ENCODE results near the gene KIR2DL4. TPM values are rescaled to one million over a fixed set of nuclear protein-coding genes. Genes with fewer than 3 reads are reported as not detected.
"Not testable (repeated sequence)": the region's sequence is repeated elsewhere in the genome, so short reads cannot be mapped to it uniquely, and the experiment has no call there.

The KIR2DL4 gene
- total RNA-seq, 1 donor from 2014 or later: not detected

DNA sequence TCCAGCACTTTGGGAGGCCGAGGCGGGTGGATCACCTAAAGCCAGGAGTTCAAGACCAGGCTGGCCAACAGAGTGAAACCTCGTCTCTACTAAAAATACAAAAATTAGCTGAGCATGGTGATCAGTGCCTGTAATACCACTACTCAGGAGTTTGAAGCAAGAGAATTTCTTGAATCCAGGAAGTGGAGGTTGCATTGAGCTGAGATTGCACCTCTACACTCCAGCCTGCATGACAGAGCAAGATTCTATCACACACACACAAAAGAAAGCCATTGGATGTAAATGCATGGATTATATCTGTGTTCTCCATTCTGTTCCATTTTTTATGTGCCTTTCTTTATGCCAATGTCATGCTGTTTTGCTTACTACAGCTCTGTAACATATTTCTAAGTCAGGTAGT is 55.1 kb downstream of the KIR2DL4 start:
- not testable (repeated sequence) for DNase-seq (ENCODE audit: low spot score)

DNA sequence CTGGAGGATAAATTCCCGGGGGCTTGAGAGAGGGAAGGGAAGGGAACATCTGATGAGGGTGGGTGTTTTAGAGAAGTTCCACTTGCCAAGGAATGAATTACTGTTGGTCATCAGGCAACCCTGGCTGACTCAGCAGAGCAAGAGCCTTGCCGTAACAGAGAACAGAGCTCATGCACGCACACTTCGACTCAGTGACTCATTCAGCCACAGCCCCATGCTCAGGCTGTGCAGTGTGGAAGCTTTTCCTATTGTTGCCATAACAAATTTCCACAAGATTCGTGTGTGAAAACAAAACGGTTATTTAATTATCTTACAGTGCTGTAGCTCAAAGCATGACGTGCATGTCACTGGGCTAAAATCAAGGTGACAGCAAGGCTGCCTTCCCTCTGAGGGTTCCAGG is 56.0 kb downstream of the KIR2DL4 start:
- H3K27me3 Mint-ChIP-seq (ENCODE audit: low read depth); H3K9me3 Mint-ChIP-seq; H3K36me3 Mint-ChIP-seq (ENCODE audit: low read depth); H3K27ac Mint-ChIP-seq; intact Hi-C loops (cut with micrococcal nuclease); H3K4me3 Mint-ChIP-seq (ENCODE audit: low read depth); H3K4me1 Mint-ChIP-seq (ENCODE audit: low read depth); DNase-seq (ENCODE audit: low spot score): not testable (repeated sequence)

More for the DNA sequence above, 55.1 kb downstream of the KIR2DL4 start:
- intact Hi-C loops (cut with micrococcal nuclease); H3K27me3 Mint-ChIP-seq (ENCODE audit: low read depth); H3K27ac Mint-ChIP-seq; H3K9me3 Mint-ChIP-seq; H3K4me3 Mint-ChIP-seq (ENCODE audit: low read depth); H3K36me3 Mint-ChIP-seq (ENCODE audit: low read depth); H3K4me1 Mint-ChIP-seq (ENCODE audit: low read depth): not testable (repeated sequence)

DNA sequence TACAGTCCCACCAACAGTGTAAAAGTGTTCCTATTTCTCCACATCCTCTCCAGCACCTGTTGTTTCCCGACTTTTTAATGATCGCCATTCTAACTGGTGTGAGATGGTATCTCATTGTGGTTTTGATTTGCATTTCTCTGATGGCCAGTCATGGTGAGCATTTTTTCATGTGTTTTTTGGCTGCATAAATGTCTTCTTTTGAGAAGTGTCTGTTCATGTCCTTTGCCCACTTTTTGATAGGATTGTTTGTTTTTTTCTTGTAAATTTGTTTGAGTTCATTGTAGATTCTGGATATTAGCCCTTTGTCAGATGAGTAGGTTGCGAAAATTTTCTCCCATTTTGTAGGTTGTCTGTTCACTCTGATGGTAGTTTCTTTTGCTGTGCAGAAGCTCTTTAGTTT is 60.0 kb downstream of the KIR2DL4 start:
- H3K27me3 Mint-ChIP-seq (ENCODE audit: low read depth); intact Hi-C loops (cut with micrococcal nuclease); DNase-seq (ENCODE audit: low spot score); H3K4me1 Mint-ChIP-seq (ENCODE audit: low read depth); H3K9me3 Mint-ChIP-seq; H3K4me3 Mint-ChIP-seq (ENCODE audit: low read depth); H3K36me3 Mint-ChIP-seq (ENCODE audit: low read depth); H3K27ac Mint-ChIP-seq: not testable (repeated sequence)

Other genes with a start within 250 kb of the KIR2DL4 start
- gene LILRA2, start 229.8 kb upstream of the KIR2DL4 start, total RNA-seq: not detected in 2 replicates
- gene LILRA1, start 210.0 kb upstream of the KIR2DL4 start, total RNA-seq: not detected in 2 replicates
- not detected in 2 replicates for gene LILRB1, start 173.1 kb upstream of the KIR2DL4 start, total RNA-seq
- gene LILRB4, start 140.6 kb upstream of the KIR2DL4 start, total RNA-seq: 0.32 and 0.46 TPM in 2 replicates
- gene KIR3DL3, start 79.2 kb upstream of the KIR2DL4 start, total RNA-seq: not detected in 2 replicates
- not detected in 2 replicates for gene KIR2DL3, start 65.1 kb upstream of the KIR2DL4 start, total RNA-seq
- gene KIR2DL1, start 33.8 kb upstream of the KIR2DL4 start, total RNA-seq: not detected in 2 replicates
- not detected in 2 replicates for gene KIR3DL1, start 12.9 kb downstream of the KIR2DL4 start, total RNA-seq
- not detected in 2 replicates for gene KIR2DS4, start 29.1 kb downstream of the KIR2DL4 start, total RNA-seq
- gene KIR3DL2, start 46.8 kb downstream of the KIR2DL4 start, total RNA-seq: 0.64 and 0.69 TPM in 2 replicates
- gene FCAR, start 70.6 kb downstream of the KIR2DL4 start, total RNA-seq: not detected in 2 replicates
- not detected in 2 replicates for gene NCR1, start 102.5 kb downstream of the KIR2DL4 start, total RNA-seq
- gene NLRP7, start 143.9 kb downstream of the KIR2DL4 start, total RNA-seq: not detected in 2 replicates
- 13.5 and 14.1 TPM in 2 replicates for gene NLRP2, start 162.8 kb downstream of the KIR2DL4 start, total RNA-seq
- 0.37 and 0.50 TPM in 2 replicates for gene GP6, start 234.7 kb downstream of the KIR2DL4 start, total RNA-seq

Data from activated T-helper 2 cell treated with anti-CD3 and anti-CD28 coated beads, Interferon-gamma antibody, Interleukin-2, Interleukin-4, amounts not matched to agents 10 μg/mL and 5 μg/mL and 100 μg/mL, durations not matched to agents 14 hours and 24 hours and 36 hours (primary cell).